Spleen (tissue), 11 donors: ENCODE results near the gene ARHGAP19. TPM values are rescaled to one million over a fixed set of nuclear protein-coding genes. Genes with fewer than 3 reads are reported as not detected.

Experiments
- DNase-seq: peaks from one replicate; pipeline ENCODE4 v3.0.0-alpha.2; 2020
- H3K27ac ChIP-seq, 8 donors: fragments of 200-600 bp; sonication (generic) in 7 of 8; 1 replicate in 4 of 8; 2 replicates in 4 of 8; pipeline versions ENCODE4 v1.5.0 to v1.8.0; 2016 to 2021; ENCODE audit warnings: inconsistent platforms in 4 of 8, mild to moderate bottlenecking in 4 of 8, moderate library complexity in 1 of 8
- H3K27me3 ChIP-seq, 7 donors: fragments of 200-600 bp; sonication (generic) in 6 of 7; replicated peaks in 1 of 7; 1 replicate in 4 of 7; 2 replicates in 3 of 7; pipeline versions ENCODE4 v1.5.0 to v1.8.0; 2016 to 2021; ENCODE audit warnings: inconsistent platforms in 3 of 7, mild to moderate bottlenecking in 1 of 7
- H3K36me3 ChIP-seq, 6 donors: fragments of 200-600 bp; sonication (generic) in 5 of 6; 1 replicate in 4 of 6; 2 replicates in 2 of 6; pipeline versions ENCODE4 v1.5.0 to v1.8.0; 2016 to 2021; ENCODE audit warnings: inconsistent platforms in 2 of 6
- H3K4me1 ChIP-seq, 6 donors: fragments of 200-600 bp; sonication (generic) in 5 of 6; 1 replicate in 3 of 6; 2 replicates in 3 of 6; pipeline versions ENCODE4 v1.5.0 to v1.8.0; 2016 to 2021; ENCODE audit warnings: inconsistent platforms in 3 of 6
- H3K4me3 ChIP-seq, 8 donors: fragments of 200-600 bp; sonication (generic) in 7 of 8; 1 replicate in 4 of 8; 2 replicates in 4 of 8; pipeline versions ENCODE4 v1.5.0 to v1.8.0; 2016 to 2021; ENCODE audit warnings: inconsistent platforms in 4 of 8, mild to moderate bottlenecking in 4 of 8, moderate library complexity in 2 of 8
- H3K9me3 ChIP-seq, 8 donors: fragments of 200-600 bp; sonication (generic) in 7 of 8; 1 replicate in 4 of 8; 2 replicates in 4 of 8; pipeline versions ENCODE4 v1.5.0 to v1.8.0; 2016 to 2021; ENCODE audit warnings: inconsistent platforms in 4 of 8
- CTCF ChIP-seq, 11 experiments: fragments of 200-600 bp in 7 of 11; fragments of 450-650 bp in 4 of 11; sonication (generic) in 4 of 11; IDR thresholded peaks in 8 of 11; conservative IDR thresholded peaks in 3 of 11; 1 replicate in 7 of 11; 2 replicates in 4 of 11; pipeline versions ENCODE4 v1.4.0 to v1.8.0; 2016 to 2021; ENCODE audit warnings: antibody characterized with exemption in 11 of 11, inconsistent platforms in 4 of 11, mild to moderate bottlenecking in 1 of 11
- POLR2A ChIP-seq, 3 donors: fragments of 450-650 bp; IDR thresholded peaks; one replicate each; pipeline ENCODE4 v1.5.1; 2017; ENCODE audit warnings: antibody characterized with exemption in 3 of 3, mild to moderate bottlenecking in 1 of 3
- POLR2AphosphoS5 ChIP-seq, 3 donors: sonication (generic); formaldehyde crosslinking; IDR thresholded peaks; one replicate each; pipeline ENCODE4 v1.5.1; 2017; ENCODE audit warnings: antibody characterized with exemption in 3 of 3
- WGBS, 5 donors: extraction: QIAGEN DNeasy Blood & Tissue Kit in 3 of 5; methylation state at CpG; one replicate each; pipeline versions ENCODE4 v1.1.5 to v1.1.7; 2013 to 2018; 5-methylcytosine and 5-hydroxymethylcytosine counted together
- intact Hi-C: fragments of 100-400 bp; cut with DNase I; formaldehyde crosslinking; loops from one replicate; pipeline ENCODE4 v1.15.0; 2023; ENCODE audit warnings: low total_unique reads
- polyA plus RNA-seq, 3 donors: library from polyadenylated mRNA; stranded (reverse); fragments of 200-250 nt; gene quantifications; one replicate each; pipeline ENCODE4 v1.2.1, GENCODE V29; 2013
- total RNA-seq, 7 donors: library from RNA; depleted of rRNA in 3 of 7; stranded (reverse); fragments of >200 nt in 3 of 7; fragmentation: NEBNext Ultra II Directional in 4 of 7; extraction: Animal tissue kit (Norgen Biotek cat#: 25700) in 4 of 7; gene quantifications; one replicate each; pipeline versions ENCODE4 v1.1.0 to v1.2.1, GENCODE V29; 2016 to 2021
- donor health status: healthy with polysubstance abuse.
- donor health status: DM: no; HTN: no; CAD: no; lungs with moderate emphysema.
- donor health status: DM: no; HTN: no; CAD: no.
- donor health status: Bipolar disorder and iron deficiency.
- donor health status: healthy.
- donor health status: DM: no; HTN: no; CAD: no.
- donor health status: DM: yes; HTN: yes; CAD: no.

The ARHGAP19 gene
- total and polyA plus RNA-seq, 10 donors, result 3.1 to 35.3 (median 25.1) TPM

GRCh38 chr10:97263971-97264370 is 28.5 kb downstream of the ARHGAP19 start:
- Histone ChIP-seq H3K27ac (no peak overlapping the region), H3K4me3 (no peak overlapping the region), H3K36me3 (peaks cover 0 to 64% (median 21%) of the 10 kb centered on the region in 6 donors), H3K9me3 (peaks cover 0 to 6% (median 0%) of the 10 kb centered on the region in 8 donors), H3K4me1 (no peaks in the 10 kb centered on the region), H3K27me3 (no peaks in the 10 kb centered on the region)
- 87 to 95% (median 95%) methylated on average over 5 of the region's 5 CpGs for WGBS, 5 donors
- no peak for TF ChIP-seq POLR2AphosphoS5 (IDR thresholded peaks at IDR 0.05)
- no peak for TF ChIP-seq POLR2A (IDR thresholded peaks at IDR 0.05)
- no peak for TF ChIP-seq CTCF (IDR thresholded peaks at IDR 0.05 in 8 of 11, conservative IDR thresholded peaks at IDR 0.05 in 3 of 11)
- intact Hi-C loops, result no loop called here
- no peak for DNase-seq

GRCh38 chr10:97261656-97262055 is 30.8 kb downstream of the ARHGAP19 start:
- no peaks in the 10 kb centered on the region for H3K27me3 ChIP-seq
- H3K4me1 ChIP-seq, result no peaks in the 10 kb centered on the region
- no peak for DNase-seq
- H3K9me3 ChIP-seq, result no peaks in the 10 kb centered on the region
- H3K27ac ChIP-seq, result no peak overlapping the region
- no peak for TF ChIP-seq CTCF (IDR thresholded peaks at IDR 0.05 in 8 of 11, conservative IDR thresholded peaks at IDR 0.05 in 3 of 11)
- no peak for TF ChIP-seq POLR2AphosphoS5 (IDR thresholded peaks at IDR 0.05)
- no peak for TF ChIP-seq POLR2A (IDR thresholded peaks at IDR 0.05)
- peaks cover 0 to 81% (median 26%) of the 10 kb centered on the region in 6 donors for H3K36me3 ChIP-seq
- H3K4me3 ChIP-seq, result no peak overlapping the region
- intact Hi-C loops, result no loop called here
- 84 to 95% (median 91%) methylated on average over 1 of the region's 1 CpG for WGBS, 5 donors

GRCh38 chr10:97261183-97261582 is 31.3 kb downstream of the ARHGAP19 start:
- H3K4me3 ChIP-seq, result no peak overlapping the region
- TF ChIP-seq POLR2AphosphoS5 (IDR thresholded peaks at IDR 0.05) (no peak), CTCF (IDR thresholded peaks at IDR 0.05 in 8 of 11, conservative IDR thresholded peaks at IDR 0.05 in 3 of 11) (no peak), POLR2A (IDR thresholded peaks at IDR 0.05) (no peak)
- H3K36me3 ChIP-seq, result peaks cover 0 to 86% (median 26%) of the 10 kb centered on the region in 6 donors
- H3K4me1 ChIP-seq, result peaks cover 0 to under 1% (median 0%) of the 10 kb centered on the region in 6 donors
- H3K9me3 ChIP-seq, result no peaks in the 10 kb centered on the region
- no peaks in the 10 kb centered on the region for H3K27me3 ChIP-seq
- WGBS, 5 donors, result 86 to 94% (median 93%) methylated on average over 2 of the region's 2 CpGs
- no peak overlapping the region for H3K27ac ChIP-seq
- no peak for DNase-seq
- intact Hi-C loops, result no loop called here

- H3K9me3 ChIP-seq, result no peaks in the 10 kb centered on the region
- no peaks in the 10 kb centered on the region for H3K27me3 ChIP-seq
- H3K27ac ChIP-seq, result no peak overlapping the region
- peaks cover 0 to 88% (median 31%) of the 10 kb centered on the region in 6 donors for H3K36me3 ChIP-seq
- no peak for DNase-seq
- WGBS, 5 donors, result 89 to 100% (median 93%) methylated on average over 1 of the region's 1 CpG
- intact Hi-C loops, result no loop called here
- H3K4me1 ChIP-seq, result peaks cover 0 to 15% (median 0%) of the 10 kb centered on the region in 6 donors
- no peak overlapping the region for H3K4me3 ChIP-seq
- TF ChIP-seq POLR2A (IDR thresholded peaks at IDR 0.05) (no peak), CTCF (IDR thresholded peaks at IDR 0.05 in 8 of 11, conservative IDR thresholded peaks at IDR 0.05 in 3 of 11) (no peak), POLR2AphosphoS5 (IDR thresholded peaks at IDR 0.05) (no peak)
Measured at GRCh38 chr10:97259119-97259518, 33.3 kb downstream of the ARHGAP19 start.
